GM21367 (cell line): ENCODE measurements around the gene KLHL15.
"Not testable (repeated sequence)": the region's sequence is repeated elsewhere in the genome, so short reads cannot be mapped to it uniquely, and the experiment has no call there.

Experiments
- ATAC-seq: cut with Tn5 transposase; IDR thresholded peaks from one replicate; pipeline ENCODE4 v1.9.1; 2021; ENCODE audit not compliant: unreplicated experiment

KLHL15 gene

DNA sequence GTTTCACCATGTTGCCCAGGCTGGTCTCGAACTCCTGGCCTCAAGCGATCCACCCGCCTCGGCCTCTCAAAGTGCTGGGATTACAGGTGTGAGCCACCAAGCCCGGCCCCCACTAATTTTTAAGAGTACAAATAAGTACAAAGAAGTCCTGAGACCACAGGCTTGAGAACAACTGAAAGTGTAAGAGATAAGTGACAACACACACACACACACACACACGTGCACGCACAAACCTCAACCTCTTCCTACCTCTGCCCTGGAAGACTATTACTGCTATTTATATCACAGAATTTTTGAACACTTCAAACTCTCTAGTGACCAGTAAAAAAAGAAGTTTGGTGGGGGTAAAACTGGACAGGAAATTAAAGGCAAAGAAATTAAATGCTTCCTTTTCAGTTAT, 7.5 kb downstream of the KLHL15 start:
- no peak for ATAC-seq

DNA sequence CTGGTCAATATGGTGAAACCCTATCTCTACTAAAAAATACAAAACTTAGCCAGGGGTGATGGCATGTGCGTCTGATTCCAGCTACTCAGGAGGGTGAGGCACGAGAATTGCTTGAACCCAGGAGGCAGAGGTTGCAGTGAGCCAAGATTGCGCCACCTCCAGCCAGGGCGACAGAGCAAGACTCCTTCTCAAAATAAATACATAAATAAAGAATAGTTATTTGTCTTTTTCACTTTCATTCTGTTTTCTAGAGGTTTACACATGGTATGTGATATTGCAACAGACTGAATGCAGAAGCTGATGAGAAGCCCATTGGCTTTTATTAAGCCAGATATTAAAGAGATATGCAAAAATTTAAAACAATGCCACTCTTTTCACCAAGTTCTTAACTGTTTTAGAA, 8.2 kb downstream of the KLHL15 start:
- ATAC-seq, result no peak

DNA sequence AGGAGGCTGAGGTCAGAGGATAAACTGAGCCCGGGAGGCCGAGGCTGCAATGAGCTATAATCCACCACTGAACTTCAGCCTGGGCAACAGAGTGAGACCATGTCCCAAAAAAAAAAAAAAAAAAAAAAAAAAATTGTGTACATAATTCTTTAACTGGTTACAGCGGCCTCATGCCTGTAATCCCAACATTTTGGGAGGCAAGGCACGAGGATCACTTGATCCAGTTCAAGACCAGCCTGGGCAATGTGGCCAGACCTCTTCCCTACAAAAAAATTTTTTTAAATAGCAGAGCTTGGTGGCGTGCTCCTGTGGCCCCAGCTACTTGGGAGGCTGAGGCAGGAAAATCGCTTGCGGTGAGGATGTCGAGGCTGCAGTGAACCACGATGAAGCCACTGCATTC, 9.3 kb downstream of the KLHL15 start:
- ATAC-seq, result no peak

DNA sequence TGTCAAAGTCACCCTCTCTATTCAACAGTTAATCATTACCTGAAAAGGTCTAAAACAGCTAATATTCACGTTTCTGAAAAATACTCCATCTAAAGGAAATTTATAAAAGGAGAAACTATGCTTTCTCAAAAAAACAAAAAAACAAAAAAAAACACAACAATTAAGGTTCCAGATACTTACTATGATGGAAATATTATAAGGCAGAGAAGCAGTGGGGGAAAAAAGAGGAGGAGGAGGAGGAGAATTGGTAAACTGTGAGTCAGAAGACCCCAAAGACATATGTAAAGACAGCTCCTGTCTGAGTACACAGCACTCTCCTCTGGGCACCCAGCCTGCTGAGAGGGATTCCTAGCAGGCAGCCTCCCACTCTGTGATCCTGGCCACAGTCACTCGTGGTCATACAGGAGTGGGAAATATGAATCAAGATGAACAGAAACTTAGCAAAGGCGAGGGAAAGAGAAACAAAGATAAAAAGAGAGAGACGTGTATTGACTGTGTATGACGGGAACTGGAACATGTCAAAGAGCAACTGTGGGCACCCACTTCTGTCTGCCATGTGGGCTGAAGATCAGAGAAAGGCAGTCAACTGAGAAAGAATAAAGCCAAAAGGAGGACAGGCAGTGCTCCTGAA, 12.5 kb downstream of the KLHL15 start:
- peak; percentile 85 for ATAC-seq

DNA sequence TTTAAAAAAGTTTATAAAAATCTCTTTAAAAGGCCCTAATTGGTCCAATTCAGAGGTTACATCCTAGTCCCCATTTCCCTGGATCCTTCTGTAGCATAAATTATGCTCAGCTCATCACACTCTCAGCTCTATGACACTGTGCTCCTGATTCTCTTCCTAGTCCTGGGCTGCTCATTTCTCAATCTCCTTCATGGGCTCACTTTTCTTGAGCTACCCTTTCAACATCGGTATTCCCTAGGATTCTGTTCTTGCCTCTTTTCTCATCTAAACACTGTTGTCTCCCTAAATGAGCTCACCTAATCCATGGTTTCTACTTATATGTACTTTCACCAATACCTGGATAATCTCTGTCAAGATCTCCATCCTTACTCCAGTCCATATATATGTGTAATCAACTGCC, 14.7 kb downstream of the KLHL15 start:
- no peak for ATAC-seq

DNA sequence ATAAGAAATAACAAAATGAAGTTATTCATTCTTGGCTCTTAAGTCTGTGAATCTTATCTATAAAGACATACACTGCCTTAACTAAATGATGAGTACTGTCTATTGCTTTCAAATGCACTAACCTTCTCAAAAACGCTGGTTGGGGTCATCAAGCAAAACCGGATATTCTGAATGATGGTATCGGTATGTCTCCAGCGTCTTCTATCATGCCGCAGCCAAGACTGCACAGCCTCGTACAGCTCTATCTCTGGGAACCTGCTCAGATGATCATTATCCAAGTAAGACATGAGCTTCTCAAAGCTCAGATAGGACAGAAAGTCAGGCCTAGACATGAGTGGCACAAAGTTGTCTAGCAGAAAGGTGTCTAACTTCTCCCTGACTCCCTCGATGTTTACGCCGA, 21.1 kb downstream of the KLHL15 start:
- ATAC-seq, result no peak

DNA sequence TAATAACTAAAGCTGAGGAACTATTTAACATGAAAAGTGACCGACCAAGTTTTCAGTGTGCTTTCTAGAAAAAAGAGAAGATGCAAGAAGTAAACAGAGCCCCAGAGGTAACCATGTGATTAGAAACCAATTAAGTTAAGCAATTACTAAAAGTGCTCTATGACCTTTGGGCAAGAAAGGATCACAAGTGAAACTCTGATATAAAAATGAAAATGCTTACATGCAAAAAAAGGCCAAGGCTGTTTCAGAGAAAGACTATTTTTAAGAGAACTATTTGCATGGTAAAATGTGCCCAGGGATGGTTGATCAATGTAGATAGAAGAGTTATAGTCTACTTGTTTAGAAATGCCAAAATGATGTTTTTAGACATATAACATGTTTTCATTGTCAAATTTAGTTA, 22.0 kb downstream of the KLHL15 start:
- ATAC-seq, result no peak

DNA sequence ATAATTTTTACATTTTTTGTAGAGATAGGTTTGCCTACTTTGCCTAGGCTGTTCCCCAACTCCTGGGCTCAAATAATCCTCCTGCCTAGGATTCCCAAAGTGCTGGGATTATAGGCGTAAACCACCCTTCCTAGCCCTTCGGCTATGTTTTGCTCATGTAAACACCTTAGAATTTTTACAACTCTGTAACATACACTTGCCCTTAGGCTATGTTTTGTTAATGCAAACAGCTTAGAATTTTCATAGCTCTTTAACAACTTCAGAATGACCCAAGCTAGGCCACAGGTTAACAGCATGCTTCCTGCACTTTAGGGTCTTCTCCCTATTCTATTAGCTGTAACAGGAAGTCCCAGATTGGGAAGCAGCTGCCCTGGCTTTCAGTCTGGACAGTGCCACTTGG, 24.2 kb downstream of the KLHL15 start:
- no peak for ATAC-seq

DNA sequence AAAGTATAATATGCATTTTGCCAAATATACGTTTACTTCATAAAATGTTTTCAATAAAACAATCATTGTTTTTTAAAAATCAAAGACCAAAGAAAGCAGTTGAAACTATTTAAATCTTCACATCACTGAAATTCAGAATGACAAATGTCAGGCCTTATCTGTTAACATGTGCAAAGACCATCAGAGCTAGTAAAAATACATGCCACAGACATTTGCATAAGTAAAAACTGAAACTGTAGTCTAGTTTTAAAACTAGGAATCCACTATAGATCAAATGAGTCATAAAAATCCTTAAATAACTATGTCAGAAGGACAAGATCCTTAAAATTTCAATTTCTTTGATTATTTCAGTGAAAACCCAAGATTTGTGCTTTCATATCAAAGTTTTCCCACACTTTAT, 24.8 kb downstream of the KLHL15 start:
- peak; percentile 73 for ATAC-seq

DNA sequence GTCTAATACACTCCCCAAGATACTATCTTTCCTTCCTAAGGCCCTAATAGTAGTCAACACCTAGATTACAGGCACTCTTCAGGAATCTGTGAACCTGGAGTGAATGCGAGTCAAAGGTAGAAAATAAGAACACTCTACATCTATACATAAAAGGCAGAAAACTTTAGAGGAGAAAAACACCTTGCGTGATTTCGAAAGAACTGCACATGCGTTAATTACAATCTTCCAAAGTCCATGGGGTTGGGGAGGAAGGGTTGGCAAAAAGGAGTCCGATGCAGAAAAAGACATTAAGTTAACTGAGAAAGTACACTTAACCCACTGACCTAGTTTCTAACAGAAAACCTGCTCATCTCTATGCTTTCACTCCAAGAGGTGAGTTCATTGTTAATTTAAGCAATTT, 27.3 kb downstream of the KLHL15 start:
- ATAC-seq, result no peak

DNA sequence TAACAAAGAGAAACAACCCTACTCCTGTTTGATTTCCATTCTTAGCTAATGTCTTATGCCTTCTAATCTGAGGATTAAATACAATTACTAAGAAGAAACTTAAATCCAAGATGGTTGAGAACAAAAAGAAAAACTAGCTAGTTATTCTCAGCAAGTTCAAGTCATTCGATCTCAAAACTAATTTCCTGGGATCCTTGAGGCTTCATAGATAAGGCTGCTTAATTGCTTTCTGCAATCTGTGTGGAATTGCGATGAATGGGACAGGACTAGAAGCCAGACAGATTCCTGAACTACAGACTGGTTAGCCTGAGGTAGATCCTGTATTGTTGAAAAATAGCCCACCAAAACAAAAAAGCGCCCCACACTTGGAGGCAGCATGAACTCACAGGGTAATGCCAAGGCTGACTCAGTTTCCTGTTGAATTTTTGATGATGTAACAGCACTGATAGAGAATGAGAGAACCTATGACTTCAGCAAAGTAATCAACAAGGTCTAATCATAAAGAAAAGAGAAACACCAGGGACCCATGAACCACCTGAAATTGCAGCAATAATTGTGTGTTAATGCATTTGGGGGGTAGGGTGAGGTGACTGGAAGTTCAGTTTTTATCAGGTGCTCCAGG, 33.9 kb downstream of the KLHL15 start:
- no peak for ATAC-seq

DNA sequence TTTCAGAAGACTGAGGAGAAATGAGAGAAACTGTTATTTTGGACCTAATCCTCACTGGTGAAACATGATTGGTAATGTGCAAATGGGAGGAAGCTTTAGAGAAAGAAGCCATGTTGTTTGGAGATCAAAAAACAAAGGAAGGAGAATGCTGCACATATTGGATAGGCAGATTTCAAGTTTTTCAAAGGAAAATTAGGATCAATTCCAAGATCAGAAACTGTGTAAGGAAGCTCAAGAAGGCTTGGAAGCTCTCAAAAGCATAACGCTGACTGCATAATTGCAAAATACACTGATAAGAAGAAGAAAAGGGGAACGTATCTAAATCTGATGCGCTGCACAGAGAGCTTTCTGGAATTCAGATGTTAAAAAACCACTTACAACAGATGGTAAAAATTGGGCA, 34.6 kb downstream of the KLHL15 start:
- ATAC-seq, result no peak

DNA sequence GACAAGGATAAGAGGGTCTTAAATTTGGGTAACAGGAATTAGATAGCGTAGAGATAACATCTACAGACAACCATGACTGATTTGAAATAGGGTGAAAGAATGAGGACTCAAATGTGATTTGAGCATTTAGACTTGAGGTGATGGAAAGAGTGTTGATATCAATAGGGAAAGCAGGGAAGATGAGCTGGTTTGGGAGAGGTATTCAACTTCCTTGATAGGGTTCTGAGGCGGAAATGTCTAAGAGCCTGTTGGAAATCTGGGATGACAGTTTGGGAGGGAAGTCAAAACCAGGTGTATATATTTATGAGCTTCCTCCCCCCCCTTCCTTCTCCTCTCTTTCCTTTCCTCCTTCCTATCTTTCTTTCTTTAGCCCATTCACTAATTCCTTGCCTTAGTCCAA, 36.5 kb downstream of the KLHL15 start:
- ATAC-seq, result no peak

DNA sequence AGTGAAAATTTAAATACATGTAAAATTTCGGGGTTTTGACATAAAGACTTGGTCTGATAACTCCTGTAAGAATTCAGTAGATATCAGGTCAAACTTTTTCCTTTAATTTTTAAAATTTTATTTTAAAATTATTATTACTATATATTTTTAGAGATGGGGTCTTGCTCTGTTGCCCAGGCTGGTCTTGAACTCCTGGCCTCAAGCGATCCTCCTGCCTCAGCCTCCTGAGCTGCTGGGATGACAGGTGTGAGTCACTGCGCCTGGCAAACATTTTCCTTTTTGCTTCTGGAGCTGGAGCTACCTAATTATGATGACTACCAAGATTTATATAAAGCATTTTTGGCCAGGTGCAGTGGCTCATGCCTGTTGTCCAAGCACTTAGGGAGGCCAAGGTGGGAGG, 37.3 kb downstream of the KLHL15 start:
- ATAC-seq, result no peak

DNA sequence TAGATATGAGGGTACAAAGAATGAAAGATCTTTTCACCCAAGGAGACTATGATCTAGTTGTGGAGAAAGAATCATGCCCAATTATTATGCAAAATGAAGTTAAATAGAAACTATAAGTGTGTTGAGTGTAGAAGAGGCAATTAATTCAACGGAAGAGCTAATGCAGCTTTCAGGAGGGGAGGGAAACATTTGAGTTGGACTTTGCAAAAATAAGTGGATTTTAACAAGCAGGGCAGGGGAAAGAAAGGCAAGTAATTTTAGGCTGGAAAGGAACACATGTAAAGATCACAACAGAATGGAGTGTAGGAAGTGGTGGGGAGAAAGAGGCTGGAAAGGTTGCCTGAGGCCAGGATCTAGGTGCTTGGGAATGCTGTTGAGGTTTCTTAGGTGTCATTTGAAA, 44.1 kb downstream of the KLHL15 start:
- ATAC-seq, result no peak

DNA sequence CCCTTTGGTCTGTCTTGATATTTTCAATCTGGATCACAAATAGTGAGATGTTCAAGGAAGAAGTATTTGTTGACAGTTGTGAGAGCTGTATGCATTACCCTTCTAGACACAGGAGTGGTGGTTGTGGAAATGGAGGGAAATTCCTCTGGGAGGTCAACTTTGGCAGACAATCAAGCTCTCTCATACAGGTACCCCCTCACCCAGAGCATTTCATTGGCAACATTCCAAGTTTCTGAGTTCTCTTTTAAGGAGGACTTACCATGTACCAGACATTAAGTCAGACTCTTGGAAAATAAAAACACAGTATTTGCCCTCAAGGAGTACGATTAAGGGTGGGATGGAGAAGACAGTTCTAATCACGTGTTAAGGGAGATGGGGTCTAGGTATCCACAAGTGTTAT, 45.3 kb downstream of the KLHL15 start:
- no peak for ATAC-seq

DNA sequence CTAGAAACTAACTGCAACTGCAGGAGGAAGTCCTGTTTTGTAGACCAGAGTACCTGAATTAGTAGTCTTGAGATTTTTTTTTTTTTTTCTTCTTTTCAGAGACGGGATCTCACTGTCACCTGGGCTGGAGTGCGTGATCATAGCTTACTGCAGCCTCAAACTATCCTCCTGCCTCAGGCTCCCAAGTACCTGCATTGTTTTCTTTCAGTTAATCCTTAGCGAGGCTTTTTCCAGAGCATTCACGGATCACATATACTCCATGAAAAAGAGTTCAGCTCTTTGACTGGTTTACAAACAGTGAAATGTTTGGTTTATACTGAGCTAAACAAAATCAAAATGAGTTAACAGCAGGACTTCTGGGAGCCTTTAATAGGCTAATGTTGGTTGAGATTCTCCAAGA, 45.8 kb downstream of the KLHL15 start:
- no peak for ATAC-seq

DNA sequence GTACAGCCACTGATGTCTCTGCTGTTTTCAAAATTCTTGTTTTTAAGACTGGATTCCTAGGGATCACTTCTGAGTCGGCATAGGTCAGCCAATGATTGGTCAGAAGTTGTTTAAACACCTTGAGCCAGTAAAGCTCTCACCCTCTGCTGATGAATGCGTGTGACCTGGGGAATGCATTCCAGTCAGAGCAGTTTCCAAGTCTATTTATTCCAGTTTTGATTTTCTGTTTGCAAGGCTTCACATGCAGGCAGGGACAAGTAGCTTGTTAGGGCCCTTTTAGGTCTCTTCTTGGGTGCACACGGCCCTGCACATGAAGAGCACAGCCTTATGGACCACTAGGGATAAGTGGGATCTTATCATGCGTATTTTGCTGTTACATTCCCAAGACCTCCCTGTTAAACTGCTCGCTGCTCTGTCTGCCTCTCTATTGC, 47.0 kb downstream of the KLHL15 start:
- no peak for ATAC-seq

DNA sequence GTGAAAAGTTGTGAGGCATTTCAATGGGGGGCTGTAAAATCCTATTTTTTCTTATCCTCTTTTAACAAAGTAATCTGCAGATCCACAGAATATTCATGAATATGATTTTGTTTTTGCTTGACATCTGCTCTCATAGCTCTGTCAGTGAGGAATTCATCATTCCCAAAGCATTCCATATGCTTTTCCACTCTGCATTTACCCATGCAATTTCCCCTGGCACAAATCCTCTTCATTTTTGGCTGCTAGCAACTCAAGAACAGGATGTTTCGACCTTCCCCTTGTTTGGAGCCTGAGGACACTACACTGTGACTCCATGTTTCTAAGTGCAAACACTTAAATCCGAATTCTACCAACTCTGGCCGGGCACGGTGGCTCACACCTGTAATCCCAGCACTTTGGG, 48.5 kb downstream of the KLHL15 start:
- no peak for ATAC-seq

DNA sequence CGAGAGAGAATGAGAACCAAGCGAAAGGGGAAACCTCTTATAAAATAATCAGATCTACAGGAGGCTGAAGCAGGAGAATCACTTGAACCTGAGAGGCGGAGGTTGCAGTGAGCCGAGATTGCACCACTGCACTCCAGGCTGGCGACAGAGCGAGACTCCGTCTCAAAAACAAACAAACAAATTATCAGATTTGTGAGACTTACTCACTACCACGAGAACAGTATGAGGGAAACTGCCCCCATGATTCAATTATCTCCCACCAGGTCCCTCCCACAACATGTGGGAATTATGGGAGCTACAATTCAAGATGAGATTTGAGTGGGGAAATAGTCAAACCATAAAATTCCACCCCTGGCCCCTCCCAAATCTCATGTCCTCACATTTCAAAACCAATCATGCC, 61.4 kb downstream of the KLHL15 start:
- ATAC-seq, result not testable (repeated sequence)

DNA sequence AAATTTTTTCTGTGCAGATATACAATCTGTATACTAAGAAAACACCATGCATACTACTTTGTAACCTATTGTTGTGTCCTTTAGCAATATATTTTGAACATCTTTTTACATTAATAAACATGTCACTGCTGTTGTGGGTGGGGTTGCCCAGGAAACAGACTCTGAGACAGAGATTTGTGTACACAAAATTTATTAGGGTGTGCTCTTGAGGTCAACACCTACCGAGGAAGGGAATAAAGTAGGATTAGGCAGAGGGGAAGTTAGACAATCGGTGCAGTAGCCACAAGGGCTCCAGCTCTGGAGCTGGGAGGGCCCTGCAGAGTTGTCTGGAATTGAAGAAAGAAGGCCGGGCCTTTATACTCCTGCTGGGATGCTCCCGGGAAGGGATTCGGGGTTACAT, 62.8 kb downstream of the KLHL15 start:
- ATAC-seq, result no peak

DNA sequence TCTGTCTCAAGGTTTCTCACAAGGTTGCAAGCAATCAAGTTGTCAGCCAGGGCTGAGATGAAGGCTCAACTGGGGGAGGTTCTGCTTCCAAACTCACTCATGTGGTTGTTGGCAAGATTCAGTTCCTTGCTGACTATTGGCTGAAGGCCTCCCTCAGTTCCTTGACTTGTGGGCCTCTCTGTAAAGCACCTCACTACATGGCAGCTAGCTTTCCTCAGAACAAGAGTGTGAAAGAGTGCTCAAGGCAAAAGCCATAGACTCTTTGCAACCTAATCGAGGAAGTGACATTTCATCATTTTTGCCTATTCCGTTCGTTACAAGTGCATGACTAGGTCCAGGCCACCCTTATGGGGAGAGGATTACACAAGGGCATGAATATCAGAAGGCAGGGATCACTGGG, 67.2 kb downstream of the KLHL15 start:
- ATAC-seq, result no peak

DNA sequence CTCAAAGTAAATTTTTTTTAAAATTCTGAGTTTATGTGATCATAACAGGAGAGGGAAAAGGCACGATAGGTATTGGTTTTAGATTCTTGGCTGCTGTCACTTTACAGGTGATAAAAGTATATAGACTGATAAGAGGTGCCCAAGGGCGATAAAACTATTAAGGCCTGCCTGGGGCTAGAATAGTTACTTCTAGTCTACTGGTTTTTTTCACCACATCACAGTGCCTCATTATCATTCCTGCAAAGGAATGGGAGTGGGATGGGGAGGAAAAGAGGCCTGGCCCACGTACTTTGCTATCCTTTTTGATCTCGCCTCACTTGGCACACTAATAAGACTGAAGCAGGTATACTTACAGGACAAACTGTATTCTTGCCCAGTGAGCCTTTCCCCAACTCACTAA, 72.6 kb downstream of the KLHL15 start:
- ATAC-seq, result no peak
